Mammary epithelial cell (primary cell): ENCODE measurements around the gene FUT2.
A peak's percentile ranks its signal among the peaks of the same experiment; 100 is the strongest.

ENCODE experiments used
- CTCF ChIP-seq, 2 donors: IDR thresholded peaks in 1 of 2; conservative IDR thresholded peaks in 1 of 2; 2 replicates each; pipeline ENCODE4 v1.5.1; 2011 to 2012; ENCODE audit warnings: inconsistent platforms in 2 of 2, low read length in 2 of 2, mild to moderate bottlenecking in 2 of 2, control low read depth in 1 of 2, low read depth in 1 of 2; ENCODE audit not compliant: insufficient read depth in 1 of 2; ENCODE audit errors: extremely low read depth in 1 of 2
- EZH2 ChIP-seq: IDR thresholded peaks from 2 replicates; pipeline ENCODE4 v1.6.1; 2012; ENCODE audit warnings: low read length, inconsistent platforms, borderline replicate concordance

- TF ChIP-seq CTCF (conservative IDR thresholded peaks at IDR 0.05 in 1 of 2, IDR thresholded peaks at IDR 0.05 in 1 of 2; ENCODE audit: extremely low read depth in 1 of 2, insufficient read depth in 1 of 2, low read depth in 1 of 2, low read length in 2 of 2) (peak in 1 of 2 donors; percentile 34), EZH2 (no peak)
Observed at GRCh38 chr19:48738557-48739403, 43.0 kb downstream of the FUT2 start.
